Measurements from ENCODE around the gene CHAF1B.

CHAF1B gene

GRCh38 chr21:36425286-36425685, 40.1 kb downstream of the CHAF1B start:
- Histone ChIP-seq H3K4me1 (ENCODE audit: control insufficient read depth, insufficient read depth, low read length, unreplicated experiment) (peaks cover 15% of the 10 kb centered on the region), H3K36me3 (ENCODE audit: insufficient read depth, low read length) (no peaks in the 10 kb centered on the region), H3K4me3 (ENCODE audit: low read depth, low read length) (no peak overlapping the region), H3K27ac (ENCODE audit: low read depth, low read length) (no peak overlapping the region), H3K79me2 (ENCODE audit: control insufficient read depth, insufficient read depth, low read length, unreplicated experiment) (no peaks in the 10 kb centered on the region), H2AFZ (ENCODE audit: low read length, unreplicated experiment) (no peak overlapping the region), H3K27me3 (ENCODE audit: insufficient read depth, low read length) (no peaks in the 10 kb centered on the region)

GRCh38 chr21:36427502-36427901, 42.3 kb downstream of the CHAF1B start:
- no peak overlapping the region for H2AFZ ChIP-seq (ENCODE audit: low read length, unreplicated experiment)
- H3K27ac ChIP-seq (ENCODE audit: low read depth, low read length), result no peak overlapping the region
- peaks cover 26% of the 10 kb centered on the region for H3K4me1 ChIP-seq (ENCODE audit: control insufficient read depth, insufficient read depth, low read length, unreplicated experiment)
- H3K36me3 ChIP-seq (ENCODE audit: insufficient read depth, low read length), result no peaks in the 10 kb centered on the region
- H3K4me3 ChIP-seq (ENCODE audit: low read depth, low read length), result no peak overlapping the region
- H3K27me3 ChIP-seq (ENCODE audit: insufficient read depth, low read length), result no peaks in the 10 kb centered on the region
- H3K79me2 ChIP-seq (ENCODE audit: control insufficient read depth, insufficient read depth, low read length, unreplicated experiment), result no peaks in the 10 kb centered on the region

GRCh38 chr21:36428761-36429432, 43.7 kb downstream of the CHAF1B start:
- no peak overlapping the region for H2AFZ ChIP-seq (ENCODE audit: low read length, unreplicated experiment)
- H3K27ac ChIP-seq (ENCODE audit: low read depth, low read length), result peak overlapping the region; percentile 79; the same call in 1 of the 2 replicates
- 0 out of 2 replicates have a peak overlapping the region, but pooled peaks have one; percentile 57 for H3K4me3 ChIP-seq (ENCODE audit: low read depth, low read length)

GRCh38 chr21:36429947-36430546, 44.9 kb downstream of the CHAF1B start:
- H3K4me1 ChIP-seq (ENCODE audit: control insufficient read depth, insufficient read depth, low read length, unreplicated experiment), result peaks cover 25% of the 10 kb centered on the region
- H3K79me2 ChIP-seq (ENCODE audit: control insufficient read depth, insufficient read depth, low read length, unreplicated experiment), result no peaks in the 10 kb centered on the region
- H3K4me3 ChIP-seq (ENCODE audit: low read depth, low read length), result peak overlapping the region; percentile 68
- H3K27me3 ChIP-seq (ENCODE audit: insufficient read depth, low read length), result no peaks in the 10 kb centered on the region
- H3K36me3 ChIP-seq (ENCODE audit: insufficient read depth, low read length), result no peaks in the 10 kb centered on the region
- H2AFZ ChIP-seq (ENCODE audit: low read length, unreplicated experiment), result no peak overlapping the region
- H3K27ac ChIP-seq (ENCODE audit: low read depth, low read length), result peak overlapping the region; percentile 79

More at GRCh38 chr21:36428761-36429432, 43.7 kb downstream of the CHAF1B start:
- Histone ChIP-seq H3K36me3 (ENCODE audit: insufficient read depth, low read length) (no peaks in the 10 kb centered on the region), H3K27me3 (ENCODE audit: insufficient read depth, low read length) (no peaks in the 10 kb centered on the region), H3K79me2 (ENCODE audit: control insufficient read depth, insufficient read depth, low read length, unreplicated experiment) (no peaks in the 10 kb centered on the region), H3K4me1 (ENCODE audit: control insufficient read depth, insufficient read depth, low read length, unreplicated experiment) (peaks cover 25% of the 10 kb centered on the region)

GRCh38 chr21:36430841-36431240, 45.6 kb downstream of the CHAF1B start:
- Histone ChIP-seq H3K79me2 (ENCODE audit: control insufficient read depth, insufficient read depth, low read length, unreplicated experiment) (no peaks in the 10 kb centered on the region), H3K27me3 (ENCODE audit: insufficient read depth, low read length) (no peaks in the 10 kb centered on the region), H3K4me1 (ENCODE audit: control insufficient read depth, insufficient read depth, low read length, unreplicated experiment) (peaks cover 25% of the 10 kb centered on the region), H3K4me3 (ENCODE audit: low read depth, low read length) (peak overlapping the region; percentile 68), H2AFZ (ENCODE audit: low read length, unreplicated experiment) (no peak overlapping the region), H3K27ac (ENCODE audit: low read depth, low read length) (peak overlapping the region; percentile 69), H3K36me3 (ENCODE audit: insufficient read depth, low read length) (no peaks in the 10 kb centered on the region)

- Histone ChIP-seq H3K36me3 (ENCODE audit: insufficient read depth, low read length) (no peaks in the 10 kb centered on the region), H3K79me2 (ENCODE audit: control insufficient read depth, insufficient read depth, low read length, unreplicated experiment) (no peaks in the 10 kb centered on the region), H3K4me3 (ENCODE audit: low read depth, low read length) (peak overlapping the region; percentile 68), H3K27ac (ENCODE audit: low read depth, low read length) (peak overlapping the region; percentile 69; the same call in 1 of the 2 replicates), H3K4me1 (ENCODE audit: control insufficient read depth, insufficient read depth, low read length, unreplicated experiment) (peaks cover 25% of the 10 kb centered on the region), H2AFZ (ENCODE audit: low read length, unreplicated experiment) (no peak overlapping the region), H3K27me3 (ENCODE audit: insufficient read depth, low read length) (no peaks in the 10 kb centered on the region)
Measured at GRCh38 chr21:36431252-36431651, 46.1 kb downstream of the CHAF1B start.

- Histone ChIP-seq H3K27me3 (ENCODE audit: insufficient read depth, low read length) (no peaks in the 10 kb centered on the region), H2AFZ (ENCODE audit: low read length, unreplicated experiment) (no peak overlapping the region)
Measured at GRCh38 chr21:36433059-36433709, 48.0 kb downstream of the CHAF1B start.

GRCh38 chr21:36434144-36434543, 49.0 kb downstream of the CHAF1B start:
- Histone ChIP-seq H3K27ac (ENCODE audit: low read depth, low read length) (no peak overlapping the region), H2AFZ (ENCODE audit: low read length, unreplicated experiment) (no peak overlapping the region), H3K4me1 (ENCODE audit: control insufficient read depth, insufficient read depth, low read length, unreplicated experiment) (peaks cover 32% of the 10 kb centered on the region), H3K79me2 (ENCODE audit: control insufficient read depth, insufficient read depth, low read length, unreplicated experiment) (no peaks in the 10 kb centered on the region), H3K27me3 (ENCODE audit: insufficient read depth, low read length) (no peaks in the 10 kb centered on the region), H3K36me3 (ENCODE audit: insufficient read depth, low read length) (no peaks in the 10 kb centered on the region), H3K4me3 (ENCODE audit: low read depth, low read length) (no peak overlapping the region)

More at GRCh38 chr21:36433059-36433709, 48.0 kb downstream of the CHAF1B start:
- H3K79me2 ChIP-seq (ENCODE audit: control insufficient read depth, insufficient read depth, low read length, unreplicated experiment), result no peaks in the 10 kb centered on the region
- no peak overlapping the region for H3K27ac ChIP-seq (ENCODE audit: low read depth, low read length)
- H3K4me3 ChIP-seq (ENCODE audit: low read depth, low read length), result no peak overlapping the region
- peaks cover 38% of the 10 kb centered on the region for H3K4me1 ChIP-seq (ENCODE audit: control insufficient read depth, insufficient read depth, low read length, unreplicated experiment)
- H3K36me3 ChIP-seq (ENCODE audit: insufficient read depth, low read length), result no peaks in the 10 kb centered on the region

GRCh38 chr21:36436829-36437744, 51.9 kb downstream of the CHAF1B start:
- no peaks in the 10 kb centered on the region for H3K36me3 ChIP-seq (ENCODE audit: insufficient read depth, low read length)
- H3K79me2 ChIP-seq (ENCODE audit: control insufficient read depth, insufficient read depth, low read length, unreplicated experiment), result no peaks in the 10 kb centered on the region
- no peak overlapping the region for H3K4me3 ChIP-seq (ENCODE audit: low read depth, low read length)
- no peaks in the 10 kb centered on the region for H3K27me3 ChIP-seq (ENCODE audit: insufficient read depth, low read length)
- peak overlapping the region; percentile 3; the same call in 1 of the 2 replicates for H3K27ac ChIP-seq (ENCODE audit: low read depth, low read length)
- H2AFZ ChIP-seq (ENCODE audit: low read length, unreplicated experiment), result no peak overlapping the region
- H3K4me1 ChIP-seq (ENCODE audit: control insufficient read depth, insufficient read depth, low read length, unreplicated experiment), result peaks cover 14% of the 10 kb centered on the region

GRCh38 chr21:36437745-36438128, 52.5 kb downstream of the CHAF1B start:
- Histone ChIP-seq H3K79me2 (ENCODE audit: control insufficient read depth, insufficient read depth, low read length, unreplicated experiment) (no peaks in the 10 kb centered on the region), H3K4me1 (ENCODE audit: control insufficient read depth, insufficient read depth, low read length, unreplicated experiment) (peaks cover 14% of the 10 kb centered on the region), H3K27me3 (ENCODE audit: insufficient read depth, low read length) (no peaks in the 10 kb centered on the region), H3K4me3 (ENCODE audit: low read depth, low read length) (no peak overlapping the region), H3K36me3 (ENCODE audit: insufficient read depth, low read length) (no peaks in the 10 kb centered on the region), H2AFZ (ENCODE audit: low read length, unreplicated experiment) (no peak overlapping the region), H3K27ac (ENCODE audit: low read depth, low read length) (peak overlapping the region; percentile 3; the same call in 1 of the 2 replicates)

Data from ACC112 (cell line).